GM18520 (cell line): Measurements from ENCODE around the gene UTS2R.

ENCODE experiments used
- ATAC-seq: cut with Tn5 transposase; IDR thresholded peaks from one replicate; pipeline ENCODE4 v1.9.1; 2021; ENCODE audit not compliant: unreplicated experiment

UTS2R gene

DNA sequence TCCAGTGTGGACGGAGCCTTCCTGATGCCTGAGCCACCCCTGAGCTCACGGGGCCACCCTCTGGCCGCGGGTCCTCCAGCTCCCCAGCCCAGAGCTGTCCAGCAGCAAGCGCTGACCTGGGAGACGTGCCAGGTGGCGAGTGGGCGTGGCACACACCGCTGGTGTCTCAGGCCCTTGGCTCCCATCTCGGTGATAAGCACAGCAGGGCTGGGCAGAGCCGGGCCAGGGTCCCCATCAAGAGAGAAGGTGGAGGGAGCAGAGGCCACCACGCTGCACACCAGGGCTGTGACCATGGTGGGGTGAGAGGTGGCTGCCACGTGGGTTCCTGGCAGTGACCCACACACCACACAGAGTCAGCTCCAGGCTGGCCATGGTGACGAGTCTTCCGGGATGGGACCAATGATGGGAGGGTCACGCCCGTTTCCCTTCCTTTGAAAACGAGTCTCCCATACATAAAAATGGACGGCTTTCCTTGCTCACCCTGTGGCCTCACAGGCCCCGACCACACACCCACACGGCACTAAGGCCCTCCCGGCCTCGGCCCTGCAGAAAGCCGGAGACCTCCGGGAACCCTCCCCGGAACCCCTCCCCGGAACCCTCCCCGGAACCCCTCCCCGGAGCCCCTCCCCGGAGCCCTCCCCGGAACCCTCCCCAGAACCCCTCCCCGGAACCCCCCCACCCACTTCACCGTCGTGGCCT, 16.8 kb downstream of the UTS2R start:
- no peak for ATAC-seq

DNA sequence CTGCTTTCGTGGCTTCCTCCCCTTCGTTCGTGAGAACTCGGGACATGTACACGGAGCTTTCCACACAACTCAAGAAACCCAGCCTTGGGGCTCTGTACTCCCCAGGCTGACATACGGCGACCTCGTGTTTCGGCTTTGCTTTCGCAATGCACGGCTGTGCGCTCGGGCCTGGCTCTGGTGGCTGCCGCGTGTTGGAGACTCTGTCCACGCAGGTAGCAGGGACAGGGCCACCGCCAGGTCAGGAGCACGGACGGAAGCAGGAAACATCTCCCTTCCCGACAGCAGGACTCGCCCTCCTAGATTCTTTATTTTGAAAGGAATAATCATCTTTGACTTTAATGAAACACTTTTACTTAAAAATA, 17.3 kb downstream of the UTS2R start:
- ATAC-seq = no peak

DNA sequence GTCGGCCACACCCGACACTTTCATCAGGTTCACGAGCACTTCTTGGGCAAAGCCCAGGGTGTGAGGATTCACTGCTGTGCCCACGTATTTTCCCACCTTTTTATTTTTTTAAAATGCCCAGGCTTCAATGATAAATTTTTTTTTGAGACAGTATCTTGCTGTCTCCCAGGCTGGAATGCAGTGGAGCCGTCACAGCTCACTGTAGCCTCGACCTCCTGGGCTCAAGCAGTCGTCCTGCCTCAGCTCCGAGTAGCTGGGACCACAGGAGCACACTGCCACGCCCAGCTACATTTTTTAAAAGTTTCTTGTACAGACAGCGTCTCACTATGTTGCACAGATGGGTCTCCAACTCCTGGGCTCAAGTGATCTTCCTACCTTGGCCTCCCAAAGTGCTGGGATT, 17.8 kb downstream of the UTS2R start:
- no peak for ATAC-seq

DNA sequence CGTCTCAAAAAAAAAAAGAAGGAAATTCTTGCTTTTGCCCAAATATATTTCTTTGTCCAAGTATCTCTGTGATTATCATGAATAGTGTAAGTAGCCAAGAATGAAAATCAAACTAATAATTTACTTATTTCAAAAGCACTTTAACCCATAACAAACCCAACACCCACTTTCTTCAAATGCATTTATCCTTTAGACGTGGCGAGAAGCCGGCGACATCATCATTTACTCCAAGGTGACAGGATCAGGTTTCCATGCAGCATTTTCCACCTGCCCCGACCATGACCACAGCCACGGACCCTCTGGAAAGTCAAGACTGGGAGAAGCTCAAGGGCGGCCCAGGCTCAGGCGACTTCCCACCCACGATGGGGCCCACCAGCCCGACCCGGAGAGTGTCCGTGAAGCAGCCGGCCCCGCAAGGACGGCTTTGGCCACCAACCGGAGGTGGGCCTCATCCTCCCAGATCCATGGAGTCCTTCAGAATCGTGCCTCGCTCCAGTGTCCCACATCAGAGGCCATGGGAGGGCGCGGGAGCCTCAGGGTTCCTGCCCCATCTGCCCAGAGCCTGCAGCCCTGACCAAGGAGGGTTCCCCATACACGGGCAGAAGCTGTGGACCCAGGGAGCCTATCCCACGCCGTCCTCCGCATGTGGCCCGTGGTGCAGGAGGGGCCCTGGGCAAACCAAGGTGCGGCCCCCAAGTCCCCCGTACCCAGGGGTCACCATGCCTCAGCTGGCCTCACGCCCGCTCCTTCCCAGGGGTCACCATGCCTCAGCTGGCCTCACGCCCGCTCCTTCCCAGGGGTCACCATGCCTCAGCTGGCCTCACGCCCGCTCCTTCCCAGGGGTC, 18.7 kb downstream of the UTS2R start:
- no peak for ATAC-seq

DNA sequence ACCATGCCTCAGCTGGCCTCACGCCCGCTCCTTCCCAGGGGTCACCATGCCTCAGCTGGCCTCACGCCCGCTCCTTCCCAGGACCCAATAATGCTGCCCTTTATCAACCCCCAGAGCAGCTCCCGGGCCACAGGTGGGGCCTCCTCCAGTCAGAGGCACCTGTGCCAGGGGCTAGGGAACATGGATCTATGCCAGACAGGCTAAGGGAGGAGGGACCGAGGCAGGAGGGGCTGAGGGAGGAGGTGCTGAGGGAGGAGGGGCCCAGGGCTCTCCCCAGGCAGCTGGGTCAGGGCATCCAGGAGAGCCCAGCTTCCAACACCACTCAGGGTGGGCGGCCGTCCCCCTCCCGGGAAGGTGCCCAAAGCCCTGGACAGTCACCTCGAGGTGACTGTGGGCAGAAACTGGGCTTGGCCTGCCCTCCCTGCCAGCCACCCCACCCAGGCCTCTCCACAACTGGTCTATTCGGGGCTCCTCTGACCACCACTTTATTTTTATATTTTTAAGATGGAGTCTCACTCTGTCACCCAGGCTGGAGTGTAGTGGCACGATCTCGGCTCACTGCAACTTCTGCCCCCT, 19.4 kb downstream of the UTS2R start:
- ATAC-seq = no peak

DNA sequence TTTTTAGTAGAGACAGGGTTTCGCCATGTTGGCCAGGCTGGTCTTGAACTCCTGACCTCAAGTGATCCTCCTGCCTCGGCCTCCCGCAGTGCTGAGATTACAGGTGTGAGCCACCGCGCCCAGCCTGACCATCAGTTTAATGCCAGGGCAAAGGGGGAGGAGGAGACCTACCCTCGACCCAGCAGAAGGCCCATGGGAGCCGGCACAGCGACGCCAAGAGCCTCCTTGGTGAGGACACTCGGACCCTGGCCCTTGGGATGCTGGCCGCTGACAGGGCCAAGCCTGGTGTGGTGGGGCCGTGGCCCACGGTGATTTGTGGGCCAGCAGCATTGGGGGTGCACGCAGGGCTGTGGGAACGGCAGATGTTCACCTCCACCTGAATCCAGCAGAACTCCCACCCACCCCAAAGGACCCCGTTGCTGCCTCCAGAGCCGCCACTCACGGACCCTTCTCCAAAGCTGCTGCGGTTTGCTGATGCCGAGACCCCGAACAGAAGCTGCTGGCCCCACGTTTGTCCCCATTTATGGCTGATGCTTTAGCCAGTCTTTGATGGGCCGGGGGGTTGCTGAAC, 20.0 kb downstream of the UTS2R start:
- no peak for ATAC-seq

DNA sequence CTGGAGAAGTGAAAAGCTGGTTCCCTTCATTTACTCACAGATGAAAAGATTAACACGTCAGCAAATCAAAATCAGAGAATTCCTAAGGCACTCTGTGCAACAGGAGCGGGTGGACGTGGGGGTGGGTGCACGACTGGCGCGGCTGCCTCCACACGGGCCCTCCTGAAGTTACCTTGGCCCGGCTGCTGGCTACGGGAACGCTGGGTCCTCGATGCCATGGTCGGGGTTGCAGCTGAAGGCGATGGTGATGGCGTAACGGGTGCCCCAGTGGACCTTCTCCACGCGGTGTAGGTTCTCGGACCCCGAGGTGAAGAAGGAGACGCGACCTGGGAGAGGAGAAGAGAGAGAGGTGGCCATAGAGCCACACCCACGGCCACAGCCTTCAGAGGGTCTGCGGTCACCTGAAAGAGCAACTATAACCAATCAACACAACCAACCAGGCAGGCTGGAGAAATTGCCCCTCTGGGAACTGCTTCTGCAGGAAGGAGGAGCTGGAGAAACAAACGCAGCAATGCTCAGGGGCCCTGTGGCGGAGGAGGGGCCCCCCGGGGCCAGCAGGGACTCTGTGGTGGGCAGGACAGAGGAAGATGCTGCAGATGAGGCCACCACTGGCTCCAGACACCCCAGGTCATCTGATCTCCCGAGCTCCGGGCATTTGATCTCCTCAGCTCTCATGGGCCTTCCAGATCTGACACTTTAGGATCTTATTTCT, 20.8 kb downstream of the UTS2R start:
- no peak for ATAC-seq

DNA sequence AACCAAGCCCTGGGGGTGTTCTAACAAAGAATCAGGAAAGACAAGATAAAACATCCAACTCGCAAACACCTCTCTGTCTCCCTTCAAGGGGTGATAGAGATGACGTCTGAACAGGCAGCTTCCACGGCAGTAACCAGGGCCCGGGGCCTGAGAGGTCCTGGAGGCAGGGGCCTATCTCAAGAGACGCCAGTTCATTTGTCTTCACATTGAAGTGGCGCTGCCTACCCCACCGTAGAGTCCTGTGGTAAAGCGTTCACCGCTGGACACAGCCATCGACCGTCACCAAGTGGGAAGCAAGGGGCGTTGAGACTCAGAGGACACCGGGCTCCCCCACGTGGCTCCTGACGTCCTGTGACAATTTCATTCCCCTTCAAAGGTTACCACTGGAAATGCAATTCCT, 21.4 kb downstream of the UTS2R start:
- no peak for ATAC-seq

DNA sequence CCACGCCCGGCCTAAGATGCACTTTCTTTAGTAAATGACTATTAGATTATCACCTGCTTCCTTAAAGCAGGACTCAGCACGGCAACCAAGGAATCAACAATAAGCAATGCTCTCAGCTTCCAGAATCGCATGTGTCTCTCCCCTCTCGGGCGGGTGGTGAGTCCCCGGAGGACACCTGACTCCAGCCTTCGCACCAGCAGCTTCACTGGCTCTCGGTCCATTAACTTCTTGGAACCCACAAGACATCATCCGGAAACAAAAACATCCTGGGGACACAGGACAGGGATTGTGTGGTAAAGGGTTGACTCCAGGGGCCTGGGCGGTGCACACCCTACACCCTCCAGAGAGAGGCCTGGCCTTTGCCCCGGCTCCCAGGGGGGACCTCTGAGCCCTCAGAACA, 22.7 kb downstream of the UTS2R start:
- ATAC-seq = no peak

DNA sequence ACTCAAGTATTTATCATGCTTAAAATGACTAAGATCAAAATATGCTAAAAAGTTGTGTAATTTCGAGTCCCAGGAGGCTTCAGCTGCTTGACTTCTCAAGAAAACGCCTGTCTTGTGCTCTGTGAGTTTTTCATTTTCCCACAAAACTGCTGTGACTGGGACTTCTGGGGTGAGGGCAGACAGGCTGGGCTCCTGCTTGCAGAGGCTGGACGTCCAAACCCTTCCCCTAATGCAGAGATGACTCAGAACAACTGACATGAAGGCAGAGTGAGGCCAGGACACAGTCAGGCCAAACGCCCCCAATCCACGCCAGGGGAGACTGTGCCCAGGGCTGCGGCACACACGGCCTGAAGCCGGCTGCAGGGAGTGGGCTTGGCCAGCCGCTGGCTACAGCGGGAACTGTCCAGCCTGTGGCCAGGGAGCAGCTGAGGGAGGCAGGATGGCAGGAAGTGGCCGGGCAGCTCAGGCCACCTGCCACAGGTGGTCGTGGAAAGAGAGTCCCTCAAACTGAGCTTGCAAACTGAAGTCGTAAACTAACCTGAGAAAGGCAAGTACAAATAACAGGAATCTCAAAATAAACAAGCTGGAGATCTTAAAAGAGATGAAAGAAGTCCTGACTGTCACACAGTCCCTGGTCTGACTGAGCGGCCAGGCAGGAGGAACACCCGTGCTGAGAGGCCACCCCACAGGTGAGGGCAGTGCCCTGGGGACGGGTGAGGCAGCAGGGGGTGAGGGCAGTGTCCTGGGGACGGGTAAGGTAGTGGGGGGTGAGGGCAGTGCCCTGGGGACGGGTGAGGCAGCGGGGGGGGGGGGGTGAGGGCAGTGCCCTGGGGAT, 25.3 kb downstream of the UTS2R start:
- no peak for ATAC-seq

DNA sequence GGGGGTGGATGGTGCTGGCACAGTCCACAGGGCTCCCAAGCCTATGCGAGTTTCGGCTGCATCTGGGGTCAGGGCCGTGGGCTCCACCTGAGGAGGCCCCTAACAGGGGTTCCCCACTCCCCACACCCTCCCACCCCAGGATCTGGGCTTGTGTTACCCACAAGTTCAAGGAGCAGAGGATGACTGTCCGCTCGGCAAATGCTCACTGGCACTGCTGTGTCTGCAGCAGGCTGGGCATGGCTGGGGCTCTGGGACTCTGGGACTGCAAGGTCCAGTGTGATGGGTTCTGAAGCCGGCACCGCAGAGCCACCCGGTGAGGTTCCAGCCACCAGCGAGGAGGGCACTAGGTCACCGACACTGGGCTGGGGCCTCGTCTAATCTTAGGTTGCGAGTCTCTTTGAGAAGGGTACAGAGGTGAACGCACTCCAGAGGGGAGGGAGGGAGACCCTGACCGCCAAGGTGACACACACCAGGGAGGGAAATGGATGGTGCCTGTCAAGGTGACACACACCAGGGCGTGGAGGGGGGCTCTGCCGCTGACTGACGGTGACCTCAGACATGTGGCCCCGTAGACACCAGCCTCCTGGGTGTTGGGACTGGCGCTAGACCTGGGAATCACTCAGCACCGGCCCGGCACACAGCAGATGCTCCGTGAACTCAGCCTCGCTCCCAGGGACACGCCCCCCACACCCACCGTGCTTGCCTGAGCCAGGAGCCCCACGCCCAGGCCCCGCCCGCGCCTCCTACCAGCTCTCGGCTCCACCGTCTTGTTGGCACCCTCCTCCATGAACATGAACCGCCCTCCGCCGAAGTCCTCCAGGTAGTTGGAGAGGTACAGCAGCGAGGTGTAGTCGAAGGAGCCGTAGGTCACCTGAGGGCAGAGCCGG, 26.1 kb downstream of the UTS2R start:
- ATAC-seq = no peak

DNA sequence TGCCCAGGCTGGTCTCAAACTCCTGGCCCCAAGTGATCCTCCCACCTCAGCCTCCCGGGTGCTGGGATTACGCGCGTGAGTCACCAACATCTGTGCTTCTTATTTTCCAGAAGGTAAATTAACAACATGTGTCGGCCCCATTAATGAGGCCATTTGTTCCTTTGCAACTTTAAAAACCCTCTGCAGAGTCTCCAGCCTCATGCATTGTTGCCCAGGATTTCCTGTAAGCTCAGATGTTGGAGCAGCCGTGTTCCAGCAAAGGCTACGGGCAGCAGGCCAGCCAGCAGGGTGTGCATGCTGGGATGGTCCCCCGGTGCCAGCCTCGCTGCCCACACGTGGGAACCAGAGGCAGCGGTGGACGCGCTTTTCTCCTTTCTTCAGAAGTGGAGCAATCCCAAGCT, 27.5 kb downstream of the UTS2R start:
- no peak for ATAC-seq

DNA sequence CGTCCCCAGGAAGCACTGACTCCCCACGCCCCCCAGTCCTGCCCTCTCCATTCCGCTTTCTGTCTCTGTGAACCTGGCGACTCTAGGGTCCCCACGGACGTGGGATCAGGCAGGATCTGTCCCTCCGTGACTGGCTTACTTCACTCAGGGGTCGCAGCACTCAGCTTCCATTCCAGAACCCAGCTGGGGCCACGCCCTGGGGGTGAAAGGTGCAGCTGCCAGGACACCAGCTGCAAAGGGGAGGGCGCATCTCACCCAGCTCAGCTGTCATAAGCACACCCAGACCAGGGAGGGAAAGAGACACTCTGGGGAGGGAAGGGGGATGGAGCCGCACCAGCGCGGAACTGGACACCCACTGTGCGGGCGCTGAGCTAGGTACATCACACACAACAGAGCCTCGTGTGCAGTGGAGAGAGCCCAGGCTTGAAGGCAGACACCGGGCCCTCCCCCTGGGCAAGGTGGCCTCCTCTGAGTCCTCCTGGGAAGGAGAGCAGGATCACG, 28.1 kb downstream of the UTS2R start:
- no peak for ATAC-seq

DNA sequence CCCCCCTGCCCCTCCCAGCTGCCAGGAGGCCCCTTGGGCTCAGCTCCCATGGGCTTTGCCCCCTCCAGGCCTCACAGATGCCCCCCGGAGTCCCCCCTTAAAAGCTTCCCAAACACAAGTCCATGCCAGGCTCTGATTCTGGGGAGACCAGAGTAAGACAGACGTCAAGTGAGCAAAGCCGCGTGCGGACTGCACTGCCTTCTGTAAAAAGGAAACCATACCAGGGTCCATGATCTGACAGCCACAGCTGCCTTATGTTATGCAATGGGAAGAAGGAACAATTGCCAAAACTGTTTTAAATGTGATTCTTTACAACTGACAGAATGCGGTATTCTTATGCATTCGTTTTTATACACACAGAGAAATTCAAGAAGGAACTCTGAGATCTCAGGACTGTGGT, 28.6 kb downstream of the UTS2R start:
- ATAC-seq = no peak

DNA sequence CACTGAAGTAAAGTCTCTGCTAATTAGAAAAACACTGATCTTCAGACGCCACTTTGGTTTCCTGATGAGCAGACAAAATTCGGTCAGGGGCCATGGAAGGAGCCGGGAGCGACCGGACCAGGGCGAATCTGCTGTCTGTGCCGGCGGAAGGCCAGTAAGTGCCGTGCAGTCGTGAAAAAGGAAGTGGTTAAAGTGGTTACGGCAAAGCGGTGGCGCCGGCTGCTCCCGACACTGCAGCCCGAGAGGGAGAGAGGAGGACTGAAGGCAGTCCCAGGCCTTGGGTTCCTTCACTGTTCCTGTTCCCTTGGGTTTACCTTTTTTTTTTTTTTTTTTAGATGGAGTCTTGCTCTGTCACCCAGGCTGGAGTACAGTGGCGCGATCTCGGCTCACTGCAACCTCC, 29.3 kb downstream of the UTS2R start:
- peak; percentile 35 for ATAC-seq

DNA sequence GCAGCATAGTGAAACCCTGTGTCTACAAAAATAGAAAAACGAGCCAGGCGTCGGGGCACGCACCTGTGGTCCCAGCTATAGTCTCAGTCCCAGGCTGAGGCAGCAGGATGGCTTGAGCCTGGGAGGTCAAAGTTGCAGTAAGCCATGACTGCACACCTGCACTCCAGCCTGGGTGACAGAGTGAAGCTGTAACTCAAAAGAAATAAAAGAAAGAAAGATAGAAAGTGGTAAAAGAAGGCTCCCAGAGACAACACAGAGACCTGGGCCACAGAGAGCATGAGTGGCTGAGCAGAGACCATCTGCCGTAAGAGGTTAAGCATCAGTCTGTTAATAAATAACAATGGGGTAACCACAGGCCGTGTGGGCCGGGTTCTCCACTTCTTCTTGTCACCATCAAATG, 31.3 kb downstream of the UTS2R start:
- ATAC-seq = no peak

DNA sequence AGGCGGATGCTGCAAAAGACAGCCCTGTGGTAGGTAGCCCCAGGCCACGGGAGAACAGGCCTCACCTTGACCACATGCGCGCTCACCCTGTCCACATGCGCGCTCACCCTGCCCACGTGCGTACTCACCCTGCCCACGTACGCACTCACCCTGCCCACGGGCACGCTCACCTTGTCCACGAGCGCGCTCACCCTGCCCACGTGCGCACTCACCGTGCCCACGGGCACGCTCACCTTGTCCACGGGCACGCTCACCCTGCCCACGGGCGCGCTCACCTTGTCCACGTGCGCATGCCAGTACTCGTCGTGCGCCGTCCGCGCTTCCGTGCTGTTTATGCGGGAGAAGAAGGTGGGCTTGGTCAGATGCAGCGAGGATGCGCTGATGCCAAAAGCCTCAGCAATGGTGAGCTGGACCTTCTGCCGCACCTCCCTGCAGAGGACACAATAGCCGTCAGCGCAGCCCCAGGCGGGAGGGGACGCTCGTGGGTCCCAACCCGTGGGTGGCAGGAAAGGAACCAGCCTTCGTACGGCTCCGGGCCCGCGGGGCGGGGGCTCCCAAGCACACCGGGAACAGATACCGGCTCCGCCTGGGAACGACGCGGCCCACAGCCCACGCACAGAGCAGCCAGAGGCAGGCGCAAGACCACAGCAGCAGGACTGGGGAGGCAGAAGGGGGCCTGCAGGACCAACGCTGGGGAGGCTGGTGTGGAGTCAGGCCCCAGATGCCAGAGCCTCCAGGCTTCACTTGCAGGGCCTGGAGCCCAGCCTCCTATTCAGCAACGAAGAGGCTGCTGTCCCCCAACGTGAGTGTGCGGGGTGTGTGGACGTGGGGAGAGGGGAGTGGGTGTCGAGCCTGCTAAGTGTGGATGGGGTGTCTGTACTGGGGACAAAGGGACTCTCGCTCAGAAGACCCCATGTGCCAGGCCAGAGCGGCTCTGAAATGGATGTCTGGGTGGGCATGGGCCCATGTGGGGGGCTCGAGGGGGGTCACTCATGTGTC, 32.4 kb downstream of the UTS2R start:
- no peak for ATAC-seq

DNA sequence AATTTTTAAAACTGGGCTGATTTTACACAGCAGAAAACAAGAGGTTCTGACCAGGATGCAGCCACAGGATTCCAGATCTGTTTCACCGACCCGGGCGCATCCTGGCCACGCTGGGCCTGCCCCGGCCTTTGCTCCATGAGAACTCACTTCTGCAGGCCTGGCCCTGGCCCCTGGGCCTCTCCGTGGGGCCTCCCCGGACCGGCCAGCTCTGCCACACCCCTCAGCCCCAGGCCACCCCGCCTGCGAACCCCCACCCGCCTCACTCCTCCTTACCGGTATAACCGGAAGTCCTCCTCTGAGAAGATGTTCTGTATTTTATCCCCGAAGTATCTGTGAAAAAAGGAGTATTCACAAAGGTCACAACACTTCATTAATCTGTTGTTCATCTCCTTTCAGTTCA, 33.5 kb downstream of the UTS2R start:
- ATAC-seq = no peak
